Keratinocyte (primary cell): ENCODE measurements around the gene TMEM30A. TPM values are rescaled to one million over a fixed set of nuclear protein-coding genes. Genes with fewer than 3 reads are reported as not detected.

Experiments used
- DNase-seq: peaks from one replicate; pipeline ENCODE4 v3.0.0-alpha.2; 2011; ENCODE audit warnings: low read depth, missing footprints, low spot score
- FAIRE-seq: peaks from 2 replicates; lab custom pipeline; 2011; peaks lifted over from hg19 to GRCh38; lab: Jason Lieb, UNC
- H2AFZ ChIP-seq: 2 replicates; pipeline ENCODE4 v1.6.0; 2012; ENCODE audit warnings: low read length, control low read depth, inconsistent platforms; ENCODE audit not compliant: control insufficient read depth
- H3K27ac ChIP-seq: 2 replicates; pipeline ENCODE4 v1.5.1; 2011; ENCODE audit warnings: low read length; ENCODE audit not compliant: control insufficient read depth, insufficient read depth
- H3K27me3 ChIP-seq: 3 replicates; pipeline ENCODE4 v1.6.0; 2011; ENCODE audit warnings: low read length; ENCODE audit not compliant: control insufficient read depth, insufficient read depth; ENCODE audit errors: extremely low read depth
- H3K36me3 ChIP-seq, 2 experiments: 2 replicates in 1 of 2; 3 replicates in 1 of 2; pipeline ENCODE4 v1.5.1; 2011; ENCODE audit warnings: low read length in 2 of 2, mild to moderate bottlenecking in 1 of 2; ENCODE audit not compliant: control insufficient read depth in 2 of 2, insufficient read depth in 2 of 2; ENCODE audit errors: extremely low read depth in 1 of 2
- H3K4me1 ChIP-seq: 3 replicates; pipeline ENCODE4 v1.5.1; 2011; ENCODE audit warnings: low read length; ENCODE audit not compliant: control insufficient read depth, insufficient read depth; ENCODE audit errors: extremely low read depth
- H3K4me2 ChIP-seq: 3 replicates; pipeline ENCODE4 v1.6.0; 2011; ENCODE audit warnings: low read depth, low read length; ENCODE audit not compliant: control insufficient read depth, insufficient read depth; ENCODE audit errors: extremely low read depth
- H3K4me3 ChIP-seq, 3 experiments: fragments of 200-600 bp in 1 of 3; sonication (generic) in 1 of 3; 2 replicates in 2 of 3; 3 replicates in 1 of 3; pipeline ENCODE4 v1.5.1; 2011 to 2016; ENCODE audit warnings: low read length in 3 of 3, mild to moderate bottlenecking in 3 of 3, control low read depth in 2 of 3, inconsistent platforms in 1 of 3, low read depth in 1 of 3, mixed read lengths in 1 of 3, mixed run types in 1 of 3, moderate library complexity in 1 of 3; ENCODE audit not compliant: control insufficient read depth in 2 of 3, insufficient read depth in 2 of 3; ENCODE audit errors: extremely low read depth in 1 of 3
- H3K79me2 ChIP-seq: 2 replicates; pipeline ENCODE4 v1.6.0; 2012; ENCODE audit warnings: low read length; ENCODE audit not compliant: control insufficient read depth, insufficient read depth
- H3K9ac ChIP-seq: 3 replicates; pipeline ENCODE4 v1.6.0; 2011; ENCODE audit warnings: low read length; ENCODE audit not compliant: control insufficient read depth, insufficient read depth; ENCODE audit errors: extremely low read depth
- H3K9me1 ChIP-seq: 3 replicates; pipeline ENCODE4 v1.6.0; 2011; ENCODE audit warnings: low read length; ENCODE audit not compliant: control insufficient read depth, insufficient read depth; ENCODE audit errors: extremely low read depth
- H3K9me3 ChIP-seq: 2 replicates; pipeline ENCODE4 v1.5.1; 2012; ENCODE audit warnings: low read depth, low read length; ENCODE audit not compliant: control insufficient read depth
- H4K20me1 ChIP-seq: 3 replicates; pipeline ENCODE4 v1.6.0; 2011; ENCODE audit warnings: low read length; ENCODE audit not compliant: control insufficient read depth, insufficient read depth; ENCODE audit errors: extremely low read depth
- CTCF ChIP-seq, 3 experiments: IDR thresholded peaks in 1 of 3; conservative IDR thresholded peaks in 1 of 3; optimal IDR thresholded peaks in 1 of 3; 2 replicates in 2 of 3; 3 replicates in 1 of 3; pipeline versions ENCODE3 to v1.5.1; 2011; ENCODE audit warnings: low read length in 3 of 3, mild to moderate bottlenecking in 3 of 3, moderate library complexity in 2 of 3, control low read depth in 1 of 3, inconsistent platforms in 1 of 3; ENCODE audit not compliant: insufficient read depth in 2 of 3; ENCODE audit errors: extremely low read depth in 1 of 3
- EZH2 ChIP-seq: IDR thresholded peaks from one replicate; pipeline ENCODE4 v1.6.1; 2012; ENCODE audit warnings: inconsistent platforms, mild to moderate bottlenecking, low read length, moderate library complexity
- dilution Hi-C: fragments of 300-500 bp; cut with MboI; formaldehyde crosslinking; loops from one replicate; pipeline ENCODE4 v1.7.0; 2020; ENCODE audit warnings: low sequenced_read_pairs; ENCODE audit not compliant: extremely low pct_ligation_motif_present
- polyA plus RNA-seq, 5 experiments: library from polyadenylated mRNA; depleted of rRNA in 3 of 5; stranded (reverse) in 3 of 5; stranded (forward) in 1 of 5; unstranded in 1 of 5; fragments of >200 nt; gene quantifications; 1 replicate in 1 of 5; 2 replicates in 3 of 5; 3 replicates in 1 of 5; pipeline versions ENCODE4 v1.2.1 to v1.2.3, GENCODE V29; 2011 to 2012; ENCODE audit warnings: missing spikeins in 2 of 5, low read depth in 1 of 5, low replicate concordance in 1 of 5

The TMEM30A gene
- polyA plus RNA-seq, 1 donor (not counting 4 experiments of a cell fraction or from before 2014, with no cell fraction given), result 50.2 TPM

- FAIRE-seq, result no peak
- H3K36me3 ChIP-seq, result no peaks in the 10 kb centered on the region
- no peak for DNase-seq
- H3K4me2 ChIP-seq, result no peak overlapping the region
- H4K20me1 ChIP-seq, result no peaks in the 10 kb centered on the region
- dilution Hi-C loops, result no loop called here
- H3K27ac ChIP-seq, result no peak overlapping the region
- H3K27me3 ChIP-seq, result peaks cover 8% of the 10 kb centered on the region
- H3K79me2 ChIP-seq, result no peaks in the 10 kb centered on the region
- no peaks in the 10 kb centered on the region for H3K9me3 ChIP-seq
- no peak overlapping the region for H2AFZ ChIP-seq
- H3K9ac ChIP-seq, result no peak overlapping the region
- TF ChIP-seq CTCF (optimal IDR thresholded peaks at IDR 0.05 in 1 of 3, IDR thresholded peaks at IDR 0.05 in 1 of 3, conservative IDR thresholded peaks at IDR 0.05 in 1 of 3; ENCODE audit: extremely low read depth in 1 of 3, insufficient read depth in 2 of 3, low read length in 3 of 3), result no peak
- H3K9me1 ChIP-seq, result no peaks in the 10 kb centered on the region
- no peak overlapping the region for H3K4me3 ChIP-seq
- H3K4me1 ChIP-seq, result no peaks in the 10 kb centered on the region
Measured at GRCh38 chr6:75331151-75331550, 46.6 kb upstream of the TMEM30A start.

GRCh38 chr6:75329703-75330102 lies 45.1 kb upstream of the TMEM30A start:
- no peak for TF ChIP-seq EZH2
- no peak for TF ChIP-seq CTCF (optimal IDR thresholded peaks at IDR 0.05 in 1 of 3, IDR thresholded peaks at IDR 0.05 in 1 of 3, conservative IDR thresholded peaks at IDR 0.05 in 1 of 3; ENCODE audit: extremely low read depth in 1 of 3, insufficient read depth in 2 of 3, low read length in 3 of 3)
- Histone ChIP-seq H3K4me2 (no peak overlapping the region), H3K9me3 (no peaks in the 10 kb centered on the region), H2AFZ (no peak overlapping the region), H3K79me2 (no peaks in the 10 kb centered on the region), H3K9ac (no peak overlapping the region), H3K27ac (no peak overlapping the region), H3K9me1 (no peaks in the 10 kb centered on the region), H3K36me3 (no peaks in the 10 kb centered on the region), H4K20me1 (no peaks in the 10 kb centered on the region), H3K4me1 (no peaks in the 10 kb centered on the region), H3K4me3 (no peak overlapping the region), H3K27me3 (peaks cover 7% of the 10 kb centered on the region)
- FAIRE-seq, result no peak
- DNase-seq, result no peak
- dilution Hi-C loops, result no loop called here
